VCaP (cell line): Measurements from ENCODE around the gene SPART.
"Not testable (repeated sequence)": the region's sequence is repeated elsewhere in the genome, so short reads cannot be mapped to it uniquely, and the experiment has no call there.

Source experiments
- H3K27ac ChIP-seq: fragments of 450-650 bp; 2 replicates; pipeline ENCODE4 v1.5.1; 2017
- TF ChIP-seq, protein P1 (sequence below): fragments of 450-650 bp; conservative IDR thresholded peaks from 2 replicates; pipeline ENCODE4 v1.5.1; 2017; ENCODE audit warnings: mild to moderate bottlenecking, moderate library complexity

The SPART gene

DNA sequence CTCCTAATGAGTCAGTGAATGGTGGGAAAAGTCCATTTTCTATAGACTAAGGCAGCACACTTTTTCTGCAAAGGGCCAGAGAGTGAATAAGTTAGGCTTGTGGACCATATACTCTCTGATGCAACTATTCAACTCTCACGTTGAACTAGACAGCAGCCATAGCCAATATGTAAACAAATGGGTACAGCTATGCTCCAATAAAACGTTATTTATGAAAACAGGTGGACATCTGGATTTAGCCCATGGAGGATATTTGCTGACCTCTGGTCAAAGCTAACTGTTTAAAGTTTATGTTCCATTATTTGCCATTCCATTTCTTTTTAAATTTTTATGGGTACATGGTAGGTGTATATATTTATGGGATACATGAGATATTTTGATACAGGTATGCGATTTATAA, 43.9 kb downstream of the SPART start:
- TF ChIP-seq, protein P1, sequence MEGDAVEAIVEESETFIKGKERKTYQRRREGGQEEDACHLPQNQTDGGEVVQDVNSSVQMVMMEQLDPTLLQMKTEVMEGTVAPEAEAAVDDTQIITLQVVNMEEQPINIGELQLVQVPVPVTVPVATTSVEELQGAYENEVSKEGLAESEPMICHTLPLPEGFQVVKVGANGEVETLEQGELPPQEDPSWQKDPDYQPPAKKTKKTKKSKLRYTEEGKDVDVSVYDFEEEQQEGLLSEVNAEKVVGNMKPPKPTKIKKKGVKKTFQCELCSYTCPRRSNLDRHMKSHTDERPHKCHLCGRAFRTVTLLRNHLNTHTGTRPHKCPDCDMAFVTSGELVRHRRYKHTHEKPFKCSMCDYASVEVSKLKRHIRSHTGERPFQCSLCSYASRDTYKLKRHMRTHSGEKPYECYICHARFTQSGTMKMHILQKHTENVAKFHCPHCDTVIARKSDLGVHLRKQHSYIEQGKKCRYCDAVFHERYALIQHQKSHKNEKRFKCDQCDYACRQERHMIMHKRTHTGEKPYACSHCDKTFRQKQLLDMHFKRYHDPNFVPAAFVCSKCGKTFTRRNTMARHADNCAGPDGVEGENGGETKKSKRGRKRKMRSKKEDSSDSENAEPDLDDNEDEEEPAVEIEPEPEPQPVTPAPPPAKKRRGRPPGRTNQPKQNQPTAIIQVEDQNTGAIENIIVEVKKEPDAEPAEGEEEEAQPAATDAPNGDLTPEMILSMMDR: no peak

DNA sequence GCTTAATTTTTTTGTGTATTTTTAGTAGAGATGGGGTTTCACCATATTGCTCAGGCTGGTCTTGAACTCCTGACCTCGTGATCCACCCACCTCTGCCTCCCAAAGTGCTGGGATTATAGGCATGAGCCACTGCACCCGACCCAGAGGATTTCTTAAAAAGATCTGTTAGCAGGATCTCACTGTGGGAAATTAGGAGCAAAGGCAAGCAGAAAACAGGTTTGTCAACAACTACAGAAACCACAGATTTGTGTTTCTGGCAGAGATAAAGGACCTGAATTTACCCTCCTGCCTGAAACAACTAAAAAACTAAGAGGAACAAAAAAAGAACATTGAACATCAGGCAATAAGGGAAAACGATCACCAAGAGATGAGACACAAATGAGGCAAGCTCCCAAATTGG, 46.7 kb downstream of the SPART start:
- H3K27ac ChIP-seq: not testable (repeated sequence)

More for the DNA sequence above, 43.9 kb downstream of the SPART start:
- no peak overlapping the region for H3K27ac ChIP-seq

DNA sequence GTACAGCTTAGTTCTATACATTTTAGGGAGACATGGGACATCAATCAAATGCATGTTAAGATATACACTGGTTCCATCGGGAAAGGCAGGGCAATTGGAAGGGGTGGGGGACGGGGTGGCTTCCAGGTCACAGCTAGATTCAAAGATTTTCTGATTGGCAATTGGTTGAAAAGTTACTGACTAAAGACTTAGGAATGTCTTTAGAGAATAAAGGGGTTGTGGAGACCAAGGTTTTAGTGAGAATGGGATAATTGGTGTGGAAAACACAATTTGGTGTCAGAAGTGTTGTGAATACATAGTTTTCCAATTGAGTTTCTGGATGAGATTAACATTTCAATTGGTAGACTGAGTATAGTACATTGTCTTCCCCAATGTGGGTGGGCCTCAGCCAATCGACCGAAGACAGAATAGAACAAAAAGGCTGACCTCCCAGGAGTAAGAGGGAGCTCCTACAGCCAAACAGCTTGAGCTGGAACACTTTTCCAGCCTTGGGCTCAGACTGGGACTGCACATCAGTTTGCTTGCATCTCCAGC, 47.6 kb downstream of the SPART start:
- H3K27ac ChIP-seq: peak overlapping the region; percentile 68
- TF ChIP-seq, protein P1: no peak

- peak within 1 kb of the TSS; percentile 68 for H3K27ac ChIP-seq
- TF ChIP-seq, protein P1: no peak
These were observed 48.5 kb downstream of the SPART start, which contains the start of gene CCDC169 for GRCh38 chr13:36297366-36298338. TSS of gene CCDC169 (minus strand) at chr13:36297814. CDS start at chr13:36297719, 95 bp downstream.

- no peak overlapping the region; the same call in 1 of the 2 replicates for H3K27ac ChIP-seq
- TF ChIP-seq, protein P1: no peak
These were observed 52.1 kb downstream of the SPART start for GRCh38 chr13:36294096-36294495.

GRCh38 chr13:36293497-36293896, 52.7 kb downstream of the SPART start:
- TF ChIP-seq, protein P1: no peak
- H3K27ac ChIP-seq: no peak overlapping the region; the same call in 1 of the 2 replicates

GRCh38 chr13:36288794-36289391, 57.3 kb downstream of the SPART start:
- TF ChIP-seq, protein P1: no peak
- no peak overlapping the region for H3K27ac ChIP-seq
